Measurements from ENCODE around the gene SENP6.

- TF ChIP-seq CTCF (conservative IDR thresholded peaks at IDR 0.05; ENCODE audit: low read length) (no peak), EZH2phosphoT487 (IDR thresholded peaks at IDR 0.05; ENCODE audit: borderline replicate concordance) (no peak)
Measured at GRCh38 chr6:75620381-75621304, 19.0 kb downstream of the SENP6 start.

Measured in Loucy (cell line).